Gastroesophageal sphincter (tissue), 3 donors: ENCODE results near the gene AMZ2.
"Not testable (repeated sequence)": the region's sequence is repeated elsewhere in the genome, so short reads cannot be mapped to it uniquely, and the experiment has no call there.

ENCODE experiments used
- CTCF ChIP-seq, 4 experiments: fragments of 200-600 bp in 2 of 4; fragments of 450-650 bp in 2 of 4; sonication (generic) in 1 of 4; IDR thresholded peaks; one replicate each; pipeline ENCODE4 v1.5.1; 2017 to 2019; ENCODE audit warnings: antibody characterized with exemption in 4 of 4, mild to moderate bottlenecking in 2 of 4, moderate library complexity in 2 of 4
- POLR2A ChIP-seq, 2 donors: fragments of 450-650 bp; IDR thresholded peaks; one replicate each; pipeline ENCODE4 v1.6.1; 2017; ENCODE audit warnings: antibody characterized with exemption in 2 of 2, mild to moderate bottlenecking in 2 of 2, moderate library complexity in 1 of 2

GRCh38 chr17:68276339-68276738 lies 28.5 kb downstream of the AMZ2 start:
- not testable (repeated sequence) for TF ChIP-seq CTCF, POLR2A (IDR thresholded peaks at IDR 0.05)
